ENCODE results near the gene ACO2.
A peak's percentile ranks its signal among the peaks of the same experiment; 100 is the strongest.

ACO2 gene

GRCh38 chr22:41522813-41523212, 53.9 kb downstream of the ACO2 start:
- DNase-seq (ENCODE audit: low read depth in 1 of 2, low spot score in 1 of 2) = no peak

GRCh38 chr22:41523464-41524221, 54.7 kb downstream of the ACO2 start:
- no peak for DNase-seq (ENCODE audit: low read depth in 1 of 2, low spot score in 1 of 2)

- DNase-seq (ENCODE audit: low read depth in 1 of 2, low spot score in 1 of 2) = no peak
These were observed 55.3 kb downstream of the ACO2 start for GRCh38 chr22:41524251-41524661.

GRCh38 chr22:41524809-41525449, 56.0 kb downstream of the ACO2 start:
- DNase-seq (ENCODE audit: low read depth in 1 of 2, low spot score in 1 of 2) = peak; percentile 34 to 40

GRCh38 chr22:41525450-41526225, 56.7 kb downstream of the ACO2 start:
- no peak for DNase-seq (ENCODE audit: low read depth in 1 of 2, low spot score in 1 of 2)

- DNase-seq (ENCODE audit: low read depth in 1 of 2, low spot score in 1 of 2) = no peak
These were observed 57.4 kb downstream of the ACO2 start for GRCh38 chr22:41526226-41526829.

- DNase-seq (ENCODE audit: low read depth in 1 of 2, low spot score in 1 of 2) = peak; percentile 50 to 55
These were observed 58.2 kb downstream of the ACO2 start for GRCh38 chr22:41526830-41527799.

GRCh38 chr22:41528132-41528766, 59.3 kb downstream of the ACO2 start:
- DNase-seq (ENCODE audit: low read depth in 1 of 2, low spot score in 1 of 2) = no peak

GRCh38 chr22:41528938-41529561, 60.1 kb downstream of the ACO2 start:
- no peak for DNase-seq (ENCODE audit: low read depth in 1 of 2, low spot score in 1 of 2)

- no peak for DNase-seq (ENCODE audit: low read depth in 1 of 2, low spot score in 1 of 2)
These were observed 62.2 kb downstream of the ACO2 start for GRCh38 chr22:41530890-41531714.

- DNase-seq (ENCODE audit: low read depth in 1 of 2, low spot score in 1 of 2) = no peak
These were observed 63.0 kb downstream of the ACO2 start for GRCh38 chr22:41531715-41532477.

GRCh38 chr22:41532908-41533825, 64.2 kb downstream of the ACO2 start:
- DNase-seq (ENCODE audit: low read depth in 1 of 2, low spot score in 1 of 2) = peak; percentile 48 to 49

- no peak for DNase-seq (ENCODE audit: low read depth in 1 of 2, low spot score in 1 of 2)
These were observed 65.3 kb downstream of the ACO2 start for GRCh38 chr22:41534219-41534618.

GRCh38 chr22:41535244-41535643, 66.3 kb downstream of the ACO2 start:
- no peak for DNase-seq (ENCODE audit: low read depth in 1 of 2, low spot score in 1 of 2)

GRCh38 chr22:41537203-41537602, 68.3 kb downstream of the ACO2 start:
- DNase-seq (ENCODE audit: low read depth in 1 of 2, low spot score in 1 of 2) = no peak

GRCh38 chr22:41538583-41538982, 69.7 kb downstream of the ACO2 start:
- no peak for DNase-seq (ENCODE audit: low read depth in 1 of 2, low spot score in 1 of 2)

Measured in activated T-helper 1 cell treated with anti-CD3 and anti-CD28 coated beads, Interleukin-2, amount 50 U/mL, for 16 hours (primary cell).